Aorta (tissue), 5 donors: ENCODE data around the gene CLEC4M. TPM values are rescaled to one million over a fixed set of nuclear protein-coding genes. Genes with fewer than 3 reads are reported as not detected.
"Not testable (repeated sequence)": the region's sequence is repeated elsewhere in the genome, so short reads cannot be mapped to it uniquely, and the experiment has no call there.

Experiments
- ATAC-seq: fragments of 200-7000 bp; cut with Tn5 transposase; one replicate; pipeline ENCODE4 v1.9.1; 2022; ENCODE audit warnings: moderate library complexity; ENCODE audit not compliant: low FRiP score
- DNase-seq, 2 donors: peaks; one replicate each; pipeline ENCODE4 v3.0.0-alpha.2; 2020
- H3K27ac ChIP-seq, 2 donors: one replicate each; pipeline ENCODE4 v1.5.1; 2013; ENCODE audit warnings: low read length in 2 of 2, mild to moderate bottlenecking in 2 of 2, moderate library complexity in 2 of 2, control low read depth in 1 of 2, inconsistent platforms in 1 of 2, low read depth in 1 of 2
- H3K27me3 ChIP-seq, 2 donors: one replicate each; pipeline ENCODE4 v1.6.1; 2013; ENCODE audit warnings: control low read depth in 1 of 2, low read length in 1 of 2, mild to moderate bottlenecking in 1 of 2, moderate library complexity in 1 of 2; ENCODE audit not compliant: insufficient read depth in 2 of 2, control insufficient read depth in 1 of 2
- H3K36me3 ChIP-seq, 2 donors: one replicate each; pipeline ENCODE4 v1.6.1; 2013; ENCODE audit warnings: control low read depth in 1 of 2, low read length in 1 of 2, mild to moderate bottlenecking in 1 of 2; ENCODE audit not compliant: insufficient read depth in 2 of 2, control insufficient read depth in 1 of 2
- H3K4me1 ChIP-seq, 2 donors: one replicate each; pipeline ENCODE4 v1.6.1; 2013; ENCODE audit warnings: low read length in 2 of 2, control low read depth in 1 of 2, mild to moderate bottlenecking in 1 of 2, moderate library complexity in 1 of 2; ENCODE audit not compliant: insufficient read depth in 2 of 2, control insufficient read depth in 1 of 2
- H3K4me3 ChIP-seq, 2 donors: one replicate each; pipeline ENCODE4 v1.5.1; 2013; ENCODE audit warnings: low read length in 2 of 2, control low read depth in 1 of 2, mild to moderate bottlenecking in 1 of 2
- H3K9me3 ChIP-seq: one replicate; pipeline ENCODE4 v1.6.1; 2013; ENCODE audit warnings: mild to moderate bottlenecking, low read length; ENCODE audit not compliant: control insufficient read depth
- WGBS, 2 donors: extraction: QIAGEN DNeasy Blood & Tissue Kit; methylation state at CpG; one replicate each; pipeline ENCODE4 v1.1.7; 2013; 5-methylcytosine and 5-hydroxymethylcytosine counted together
- intact Hi-C, 2 donors: fragments of 100-400 bp; cut with DNase I; formaldehyde crosslinking; loops; one replicate each; pipeline versions ENCODE4 v1.14.2 to v1.15.0; 2022
- polyA plus RNA-seq, 2 donors: library from polyadenylated mRNA; stranded (reverse); fragments of 200-250 nt; gene quantifications; one replicate each; pipeline ENCODE4 v1.2.3, GENCODE V29; 2013
- total RNA-seq, 2 donors: library from RNA; stranded (reverse); fragmentation: NEBNext Ultra II Directional; extraction: Animal tissue kit (Norgen Biotek cat#: 25700); gene quantifications; one replicate each; pipeline ENCODE4 v1.2.1, GENCODE V29; 2021
- donor health status: healthy with polysubstance abuse.
- donor health status: Bipolar disorder and iron deficiency.
- donor health status: DM: no; HTN: no; CAD: no.
- donor health status: DM: no; HTN: no; CAD: no.
- donor health status: DM: yes; HTN: yes; CAD: no.

Gene CLEC4M
- total and polyA plus RNA-seq, 4 donors = 0.50 TPM; not detected in 3

- no peaks in the 10 kb centered on the region for H3K27me3 ChIP-seq
- no peak for ATAC-seq
- H3K27ac ChIP-seq = no peak overlapping the region
- H3K36me3 ChIP-seq = no peaks in the 10 kb centered on the region
- peaks cover 12% of the 10 kb centered on the region for H3K9me3 ChIP-seq
- intact Hi-C loops = no loop called here
- no peak overlapping the region for H3K4me3 ChIP-seq
- 82 to 86% methylated on average over 1 of the region's 1 CpG for WGBS, 2 donors
- DNase-seq = no peak
- no peaks in the 10 kb centered on the region for H3K4me1 ChIP-seq
Measured at GRCh38 chr19:7759156-7759555, 3.9 kb upstream of the CLEC4M start.

GRCh38 chr19:7763696-7764095, 653 bp downstream of the CLEC4M start:
- intact Hi-C loops = no loop called here
- Histone ChIP-seq H3K36me3 (no peaks in the 10 kb centered on the region), H3K27ac (no peak overlapping the region), H3K9me3 (peaks cover 4% of the 10 kb centered on the region), H3K4me1 (no peaks in the 10 kb centered on the region), H3K4me3 (no peak overlapping the region), H3K27me3 (no peaks in the 10 kb centered on the region)
- WGBS, 2 donors = 24 to 40% methylated on average over 1 of the region's 1 CpG
- DNase-seq (no peak), ATAC-seq (no peak)

- H3K36me3 ChIP-seq, H3K4me1 ChIP-seq, H3K27me3 ChIP-seq, H3K4me3 ChIP-seq, intact Hi-C loops, H3K27ac ChIP-seq, DNase-seq, H3K9me3 ChIP-seq, ATAC-seq: not testable (repeated sequence)
- 41 to 63% methylated on average over 3 of the region's 3 CpGs for WGBS, 2 donors
Measured at GRCh38 chr19:7764157-7764556, 1.1 kb downstream of the CLEC4M start.

GRCh38 chr19:7765043-7765442, 2.0 kb downstream of the CLEC4M start:
- ATAC-seq, H3K4me1 ChIP-seq, H3K9me3 ChIP-seq, H3K27me3 ChIP-seq, intact Hi-C loops, H3K36me3 ChIP-seq, H3K4me3 ChIP-seq, H3K27ac ChIP-seq: not testable (repeated sequence)
- DNase-seq = peak in 1 of 2 donors; percentile 31
- WGBS, 2 donors = 79 to 84% methylated on average over 2 of the region's 2 CpGs

GRCh38 chr19:7766535-7766934, 3.5 kb downstream of the CLEC4M start:
- WGBS, 2 donors = 69 to 75% methylated on average over 11 of the region's 11 CpGs
- DNase-seq (peak in 1 of 2 donors; percentile 32), ATAC-seq (no peak)
- H3K4me3 ChIP-seq = no peak overlapping the region
- intact Hi-C loops = no loop called here
- no peaks in the 10 kb centered on the region for H3K36me3 ChIP-seq
- H3K4me1 ChIP-seq = no peaks in the 10 kb centered on the region
- no peaks in the 10 kb centered on the region for H3K27me3 ChIP-seq
- no peaks in the 10 kb centered on the region for H3K9me3 ChIP-seq
- no peak overlapping the region for H3K27ac ChIP-seq

GRCh38 chr19:7767487-7767886, 4.4 kb downstream of the CLEC4M start:
- WGBS, 2 donors = 68 to 74% methylated on average over 4 of the region's 4 CpGs
- no peaks in the 10 kb centered on the region for H3K36me3 ChIP-seq
- no peaks in the 10 kb centered on the region for H3K4me1 ChIP-seq
- no peak overlapping the region for H3K4me3 ChIP-seq
- no peak for DNase-seq
- H3K9me3 ChIP-seq = no peaks in the 10 kb centered on the region
- no peaks in the 10 kb centered on the region for H3K27me3 ChIP-seq
- ATAC-seq = no peak
- intact Hi-C loops = no loop called here
- no peak overlapping the region for H3K27ac ChIP-seq

GRCh38 chr19:7769171-7769570, 6.1 kb downstream of the CLEC4M start:
- Histone ChIP-seq H3K4me1 (no peaks in the 10 kb centered on the region), H3K36me3 (no peaks in the 10 kb centered on the region), H3K4me3 (no peak overlapping the region), H3K27ac (no peak overlapping the region), H3K27me3 (no peaks in the 10 kb centered on the region), H3K9me3 (no peaks in the 10 kb centered on the region)
- ATAC-seq = no peak
- DNase-seq = no peak
- 81 to 86% methylated on average over 2 of the region's 2 CpGs for WGBS, 2 donors
- intact Hi-C loops = no loop called here

- WGBS, 2 donors = 52 to 65% methylated on average over 8 of the region's 8 CpGs
- DNase-seq = no peak
- intact Hi-C loops = no loop called here
Measured at GRCh38 chr19:7771072-7771471, 8.0 kb downstream of the CLEC4M start.

GRCh38 chr19:7772752-7773291, 9.8 kb downstream of the CLEC4M start:
- ATAC-seq = no peak
- H3K36me3 ChIP-seq = no peaks in the 10 kb centered on the region
- WGBS, 2 donors = 50% methylated on average over 8 of the region's 8 CpGs
- no peak for DNase-seq
- no peak overlapping the region for H3K4me3 ChIP-seq
- H3K9me3 ChIP-seq = peaks cover 1% of the 10 kb centered on the region
- no peak overlapping the region for H3K27ac ChIP-seq
- H3K4me1 ChIP-seq = no peaks in the 10 kb centered on the region
- no peaks in the 10 kb centered on the region for H3K27me3 ChIP-seq
- intact Hi-C loops = no loop called here

More at GRCh38 chr19:7771072-7771471, 8.0 kb downstream of the CLEC4M start:
- H3K27ac ChIP-seq = no peak overlapping the region
- no peak for ATAC-seq
- H3K4me3 ChIP-seq = no peak overlapping the region
- no peaks in the 10 kb centered on the region for H3K27me3 ChIP-seq
- H3K4me1 ChIP-seq = no peaks in the 10 kb centered on the region
- H3K9me3 ChIP-seq = peaks cover under 1% of the 10 kb centered on the region
- no peaks in the 10 kb centered on the region for H3K36me3 ChIP-seq
